ENCODE measurements around the gene NR2F2.

NR2F2 gene

DNA sequence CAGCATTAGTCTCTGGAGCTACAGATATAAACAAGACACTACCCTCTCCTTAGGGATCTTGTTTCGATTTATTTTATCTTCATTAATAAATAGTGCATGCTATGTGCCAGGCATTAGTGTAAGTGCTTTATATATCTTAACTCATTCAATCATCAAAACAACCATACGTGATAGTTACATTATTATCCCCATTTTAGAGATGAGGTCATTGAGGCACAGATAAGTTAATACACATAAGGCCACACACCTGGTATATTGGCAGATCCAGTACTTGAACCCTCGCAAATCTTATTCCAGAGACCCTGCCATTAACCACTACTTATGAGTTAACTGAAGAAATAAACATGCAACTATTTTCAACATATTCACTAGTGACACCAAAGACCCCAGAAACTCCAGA, 25.7 kb upstream of the NR2F2 start:
- no peaks in the 10 kb centered on the region for H3K36me3 ChIP-seq
- H3K27ac ChIP-seq: no peak overlapping the region
- no peak overlapping the region for H3K4me3 ChIP-seq (ENCODE audit: low read depth, low read length)
- DNase-seq: no peak
- TF ChIP-seq, protein P1, sequence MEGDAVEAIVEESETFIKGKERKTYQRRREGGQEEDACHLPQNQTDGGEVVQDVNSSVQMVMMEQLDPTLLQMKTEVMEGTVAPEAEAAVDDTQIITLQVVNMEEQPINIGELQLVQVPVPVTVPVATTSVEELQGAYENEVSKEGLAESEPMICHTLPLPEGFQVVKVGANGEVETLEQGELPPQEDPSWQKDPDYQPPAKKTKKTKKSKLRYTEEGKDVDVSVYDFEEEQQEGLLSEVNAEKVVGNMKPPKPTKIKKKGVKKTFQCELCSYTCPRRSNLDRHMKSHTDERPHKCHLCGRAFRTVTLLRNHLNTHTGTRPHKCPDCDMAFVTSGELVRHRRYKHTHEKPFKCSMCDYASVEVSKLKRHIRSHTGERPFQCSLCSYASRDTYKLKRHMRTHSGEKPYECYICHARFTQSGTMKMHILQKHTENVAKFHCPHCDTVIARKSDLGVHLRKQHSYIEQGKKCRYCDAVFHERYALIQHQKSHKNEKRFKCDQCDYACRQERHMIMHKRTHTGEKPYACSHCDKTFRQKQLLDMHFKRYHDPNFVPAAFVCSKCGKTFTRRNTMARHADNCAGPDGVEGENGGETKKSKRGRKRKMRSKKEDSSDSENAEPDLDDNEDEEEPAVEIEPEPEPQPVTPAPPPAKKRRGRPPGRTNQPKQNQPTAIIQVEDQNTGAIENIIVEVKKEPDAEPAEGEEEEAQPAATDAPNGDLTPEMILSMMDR (IDR thresholded peaks at IDR 0.05; ENCODE audit: low read depth, low read length): no peak
- no peaks in the 10 kb centered on the region for H3K9me3 ChIP-seq (ENCODE audit: severe bottlenecking)
- H3K27me3 ChIP-seq (ENCODE audit: insufficient read depth, low read depth, severe bottlenecking): peaks cover 3% of the 10 kb centered on the region

- DNase-seq: no peak
- Histone ChIP-seq H3K36me3 (no peaks in the 10 kb centered on the region), H3K27me3 (ENCODE audit: insufficient read depth, low read depth, severe bottlenecking) (peaks cover 10% of the 10 kb centered on the region), H3K9me3 (ENCODE audit: severe bottlenecking) (no peaks in the 10 kb centered on the region), H3K4me3 (ENCODE audit: low read depth, low read length) (no peak overlapping the region), H3K27ac (no peak overlapping the region)
- TF ChIP-seq, protein P1 (IDR thresholded peaks at IDR 0.05; ENCODE audit: low read depth, low read length): no peak
Measured at GRCh38 chr15:96306321-96306720, 24.2 kb upstream of the NR2F2 start.

DNA sequence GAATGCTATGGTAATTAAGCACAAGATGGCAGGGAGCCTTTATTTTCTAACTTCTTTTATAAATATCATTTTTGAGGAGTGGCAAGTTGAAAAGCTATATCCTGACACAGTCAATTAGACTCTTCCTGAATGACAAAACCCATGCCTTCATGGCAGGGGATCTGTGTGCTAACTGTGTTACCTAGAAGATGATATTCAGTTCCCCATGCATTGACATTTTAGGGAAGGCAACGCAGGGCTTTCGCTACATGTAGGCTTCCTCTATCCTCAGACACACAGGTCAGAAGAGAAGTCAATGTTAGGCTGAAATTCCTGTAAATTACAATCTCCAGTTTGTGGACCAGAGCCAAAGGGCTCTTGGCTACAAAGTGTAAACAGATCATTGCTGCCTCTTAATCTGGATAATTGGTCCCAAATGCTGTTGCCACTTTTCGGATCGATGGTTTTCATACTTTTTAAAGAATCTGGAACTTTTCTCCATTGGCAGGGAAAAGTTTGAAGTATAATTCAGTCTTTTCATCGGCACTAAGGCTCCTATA, 22.6 kb upstream of the NR2F2 start:
- TF ChIP-seq, protein P1 (IDR thresholded peaks at IDR 0.05; ENCODE audit: low read depth, low read length): no peak
- no peaks in the 10 kb centered on the region for H3K9me3 ChIP-seq (ENCODE audit: severe bottlenecking)
- no peak for DNase-seq
- H3K27ac ChIP-seq: no peak overlapping the region
- H3K4me3 ChIP-seq (ENCODE audit: low read depth, low read length): no peak overlapping the region
- H3K27me3 ChIP-seq (ENCODE audit: insufficient read depth, low read depth, severe bottlenecking): peaks cover 10% of the 10 kb centered on the region
- H3K36me3 ChIP-seq: no peaks in the 10 kb centered on the region

- TF ChIP-seq, protein P1 (IDR thresholded peaks at IDR 0.05; ENCODE audit: low read depth, low read length): no peak
- H3K4me3 ChIP-seq (ENCODE audit: low read depth, low read length): no peak overlapping the region
- H3K27ac ChIP-seq: no peak overlapping the region
- H3K36me3 ChIP-seq: no peaks in the 10 kb centered on the region
- H3K9me3 ChIP-seq (ENCODE audit: severe bottlenecking): no peaks in the 10 kb centered on the region
- no peak for DNase-seq
- peaks cover 10% of the 10 kb centered on the region for H3K27me3 ChIP-seq (ENCODE audit: insufficient read depth, low read depth, severe bottlenecking)
Measured at GRCh38 chr15:96309143-96309660, 21.3 kb upstream of the NR2F2 start.

DNA sequence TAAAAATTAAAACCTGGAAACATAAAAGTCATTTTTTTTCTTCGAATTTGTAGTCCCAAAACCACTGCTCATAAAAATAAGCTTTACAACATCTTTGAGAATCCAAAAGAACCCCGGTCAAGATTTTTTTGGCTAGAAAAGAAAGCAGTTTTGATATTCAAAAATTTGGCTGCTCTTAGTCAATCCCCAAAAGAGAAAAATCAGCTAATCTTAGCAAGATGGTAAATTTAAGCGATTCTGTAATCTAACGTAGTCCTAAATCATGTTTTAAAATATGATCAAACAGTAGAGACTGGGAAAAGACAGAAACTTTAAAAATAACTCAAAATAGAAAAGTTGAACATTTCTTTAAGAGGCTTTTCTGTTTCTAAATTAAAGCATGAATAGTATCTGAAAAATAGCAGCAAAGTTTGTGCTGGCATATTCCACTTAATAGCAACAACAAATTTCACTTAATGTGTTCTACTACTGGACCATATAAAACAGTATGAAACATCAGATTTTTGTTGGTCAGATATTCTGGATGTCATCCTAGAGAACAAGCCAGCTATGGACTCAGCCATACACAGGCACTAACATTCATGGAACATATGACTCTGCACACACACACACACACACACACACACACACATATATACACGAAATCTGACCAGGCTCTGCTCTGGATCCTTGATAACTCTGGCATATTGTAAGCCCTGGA, 19.1 kb upstream of the NR2F2 start:
- H3K36me3 ChIP-seq: no peaks in the 10 kb centered on the region
- TF ChIP-seq, protein P1 (IDR thresholded peaks at IDR 0.05; ENCODE audit: low read depth, low read length): no peak
- peaks cover 8% of the 10 kb centered on the region for H3K27me3 ChIP-seq (ENCODE audit: insufficient read depth, low read depth, severe bottlenecking)
- DNase-seq: no peak
- H3K27ac ChIP-seq: no peak overlapping the region
- H3K9me3 ChIP-seq (ENCODE audit: severe bottlenecking): no peaks in the 10 kb centered on the region
- H3K4me3 ChIP-seq (ENCODE audit: low read depth, low read length): no peak overlapping the region

All from WERI-Rb-1 (cell line).